ENCODE data around the gene GIGYF2.

- TF ChIP-seq, protein P1, sequence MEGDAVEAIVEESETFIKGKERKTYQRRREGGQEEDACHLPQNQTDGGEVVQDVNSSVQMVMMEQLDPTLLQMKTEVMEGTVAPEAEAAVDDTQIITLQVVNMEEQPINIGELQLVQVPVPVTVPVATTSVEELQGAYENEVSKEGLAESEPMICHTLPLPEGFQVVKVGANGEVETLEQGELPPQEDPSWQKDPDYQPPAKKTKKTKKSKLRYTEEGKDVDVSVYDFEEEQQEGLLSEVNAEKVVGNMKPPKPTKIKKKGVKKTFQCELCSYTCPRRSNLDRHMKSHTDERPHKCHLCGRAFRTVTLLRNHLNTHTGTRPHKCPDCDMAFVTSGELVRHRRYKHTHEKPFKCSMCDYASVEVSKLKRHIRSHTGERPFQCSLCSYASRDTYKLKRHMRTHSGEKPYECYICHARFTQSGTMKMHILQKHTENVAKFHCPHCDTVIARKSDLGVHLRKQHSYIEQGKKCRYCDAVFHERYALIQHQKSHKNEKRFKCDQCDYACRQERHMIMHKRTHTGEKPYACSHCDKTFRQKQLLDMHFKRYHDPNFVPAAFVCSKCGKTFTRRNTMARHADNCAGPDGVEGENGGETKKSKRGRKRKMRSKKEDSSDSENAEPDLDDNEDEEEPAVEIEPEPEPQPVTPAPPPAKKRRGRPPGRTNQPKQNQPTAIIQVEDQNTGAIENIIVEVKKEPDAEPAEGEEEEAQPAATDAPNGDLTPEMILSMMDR (IDR thresholded peaks at IDR 0.05), result no peak
- TF ChIP-seq POLR2A (IDR thresholded peaks at IDR 0.05) (no peak), POLR2AphosphoS5 (IDR thresholded peaks at IDR 0.05) (no peak)
Measured at GRCh38 chr2:232817756-232818155, 120.6 kb downstream of the GIGYF2 start.
